Gastrocnemius medialis (tissue), 4 donors: ENCODE measurements around the gene TBR1. TPM values are rescaled to one million over a fixed set of nuclear protein-coding genes. Genes with fewer than 3 reads are reported as not detected.

Source experiments
- ATAC-seq, 2 donors: fragments of 150-250 bp; one replicate each; pipeline ENCODE4 v1.9.1; 2016
- DNase-seq, 2 donors: peaks; one replicate each; pipeline ENCODE4 v3.0.0-alpha.2; 2019
- H3K27ac ChIP-seq, 4 donors: fragments of 200-600 bp; sonication (generic); 1 replicate in 1 of 4; 2 replicates in 3 of 4; pipeline ENCODE4 v1.5.1; 2016 to 2018; ENCODE audit warnings: mild to moderate bottlenecking in 2 of 4, moderate library complexity in 1 of 4
- H3K27me3 ChIP-seq, 3 donors: fragments of 200-600 bp; sonication (generic) in 2 of 3; 1 replicate in 1 of 3; 2 replicates in 2 of 3; pipeline versions ENCODE4 v1.5.1 to v1.6.0; 2016 to 2019; ENCODE audit warnings: mild to moderate bottlenecking in 1 of 3, moderate library complexity in 1 of 3
- H3K36me3 ChIP-seq, 2 donors: fragments of 200-600 bp; sonication (generic) in 1 of 2; one replicate each; pipeline ENCODE4 v1.5.1; 2017 to 2018
- H3K4me1 ChIP-seq, 2 donors: fragments of 200-600 bp; sonication (generic) in 1 of 2; one replicate each; pipeline ENCODE4 v1.5.1; 2016 to 2017; ENCODE audit warnings: mild to moderate bottlenecking in 2 of 2
- H3K4me3 ChIP-seq, 4 donors: fragments of 200-600 bp; sonication (generic) in 3 of 4; 1 replicate in 1 of 4; 2 replicates in 3 of 4; pipeline ENCODE4 v1.5.1; 2016 to 2019; ENCODE audit warnings: mild to moderate bottlenecking in 2 of 4
- H3K9me3 ChIP-seq, 3 donors: fragments of 200-600 bp; sonication (generic) in 2 of 3; 1 replicate in 1 of 3; 2 replicates in 2 of 3; pipeline ENCODE4 v1.5.1; 2016 to 2019
- POLR2A ChIP-seq, 2 donors: fragments of 450-650 bp; IDR thresholded peaks; one replicate each; pipeline ENCODE4 v1.6.1; 2017; ENCODE audit warnings: antibody characterized with exemption in 2 of 2, mild to moderate bottlenecking in 2 of 2, moderate library complexity in 2 of 2
- in situ Hi-C, 4 donors: fragments of 200-750 bp; cut with MboI; loops; one replicate each; pipeline versions ENCODE4 v1.15.0 to v1.8.0; 2017; ENCODE audit warnings: low sequenced_read_pairs in 4 of 4
- intact Hi-C: fragments of 100-400 bp; cut with DNase I; formaldehyde crosslinking; loops from one replicate; pipeline ENCODE4 v1.15.1; 2023; ENCODE audit warnings: low total_unique reads
- total RNA-seq, 4 donors: library from RNA; depleted of rRNA; stranded (reverse); fragments of >200 nt; gene quantifications; one replicate each; pipeline versions ENCODE4 v1.1.0 to v1.2.3, GENCODE V29; 2016
- TF ChIP-seq, protein P1 (sequence below), 5 experiments: fragments of 450-650 bp in 3 of 5; fragments of 200-600 bp in 2 of 5; sonication (generic) in 2 of 5; IDR thresholded peaks in 4 of 5; conservative IDR thresholded peaks in 1 of 5; 1 replicate in 4 of 5; 2 replicates in 1 of 5; pipeline ENCODE4 v1.5.1; 2016 to 2019; ENCODE audit warnings: antibody characterized with exemption in 5 of 5, mild to moderate bottlenecking in 3 of 5, moderate library complexity in 3 of 5

Gene TBR1
- total RNA-seq, 4 donors from 2014 or later: not detected

GRCh38 chr2:161434118-161434517 is 18.0 kb downstream of the TBR1 start:
- DNase-seq (no peak), ATAC-seq (no peak)
- no peak overlapping the region for H3K4me3 ChIP-seq
- no peaks in the 10 kb centered on the region for H3K36me3 ChIP-seq
- in situ Hi-C loops: no loop called here
- no peak overlapping the region for H3K27ac ChIP-seq
- intact Hi-C loops: no loop called here
- TF ChIP-seq, protein P1, sequence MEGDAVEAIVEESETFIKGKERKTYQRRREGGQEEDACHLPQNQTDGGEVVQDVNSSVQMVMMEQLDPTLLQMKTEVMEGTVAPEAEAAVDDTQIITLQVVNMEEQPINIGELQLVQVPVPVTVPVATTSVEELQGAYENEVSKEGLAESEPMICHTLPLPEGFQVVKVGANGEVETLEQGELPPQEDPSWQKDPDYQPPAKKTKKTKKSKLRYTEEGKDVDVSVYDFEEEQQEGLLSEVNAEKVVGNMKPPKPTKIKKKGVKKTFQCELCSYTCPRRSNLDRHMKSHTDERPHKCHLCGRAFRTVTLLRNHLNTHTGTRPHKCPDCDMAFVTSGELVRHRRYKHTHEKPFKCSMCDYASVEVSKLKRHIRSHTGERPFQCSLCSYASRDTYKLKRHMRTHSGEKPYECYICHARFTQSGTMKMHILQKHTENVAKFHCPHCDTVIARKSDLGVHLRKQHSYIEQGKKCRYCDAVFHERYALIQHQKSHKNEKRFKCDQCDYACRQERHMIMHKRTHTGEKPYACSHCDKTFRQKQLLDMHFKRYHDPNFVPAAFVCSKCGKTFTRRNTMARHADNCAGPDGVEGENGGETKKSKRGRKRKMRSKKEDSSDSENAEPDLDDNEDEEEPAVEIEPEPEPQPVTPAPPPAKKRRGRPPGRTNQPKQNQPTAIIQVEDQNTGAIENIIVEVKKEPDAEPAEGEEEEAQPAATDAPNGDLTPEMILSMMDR (IDR thresholded peaks at IDR 0.05 in 4 of 5, conservative IDR thresholded peaks at IDR 0.05 in 1 of 5): no peak
- TF ChIP-seq POLR2A (IDR thresholded peaks at IDR 0.05): no peak
- H3K9me3 ChIP-seq: peaks cover 0 to 6% (median 0%) of the 10 kb centered on the region in 3 donors
- H3K27me3 ChIP-seq: peaks cover 4 to 25% (median 21%) of the 10 kb centered on the region in 3 donors
- no peaks in the 10 kb centered on the region for H3K4me1 ChIP-seq

- TF ChIP-seq, protein P1 (IDR thresholded peaks at IDR 0.05 in 4 of 5, conservative IDR thresholded peaks at IDR 0.05 in 1 of 5): no peak
- TF ChIP-seq POLR2A (IDR thresholded peaks at IDR 0.05): no peak
- no peaks in the 10 kb centered on the region for H3K36me3 ChIP-seq
- intact Hi-C loops: no loop called here
- no peak overlapping the region for H3K4me3 ChIP-seq
- no peak for ATAC-seq
- no peak for DNase-seq
- H3K9me3 ChIP-seq: peaks cover 0 to 6% (median 0%) of the 10 kb centered on the region in 3 donors
- H3K4me1 ChIP-seq: no peaks in the 10 kb centered on the region
- in situ Hi-C loops: no loop called here
- no peak overlapping the region for H3K27ac ChIP-seq
- peaks cover 0 to 15% (median 13%) of the 10 kb centered on the region in 3 donors for H3K27me3 ChIP-seq
Observed at GRCh38 chr2:161436411-161436810, 20.3 kb downstream of the TBR1 start.

GRCh38 chr2:161438598-161438997 is 22.5 kb downstream of the TBR1 start:
- in situ Hi-C loops: no loop called here
- intact Hi-C loops: no loop called here

GRCh38 chr2:161445097-161445496 is 29.0 kb downstream of the TBR1 start:
- no peak for DNase-seq
- no peaks in the 10 kb centered on the region for H3K27me3 ChIP-seq

More at GRCh38 chr2:161438598-161438997, 22.5 kb downstream of the TBR1 start:
- H3K27me3 ChIP-seq: peaks cover 0 to 12% (median 3%) of the 10 kb centered on the region in 3 donors
- H3K4me1 ChIP-seq: no peaks in the 10 kb centered on the region
- DNase-seq: no peak
- H3K27ac ChIP-seq: no peak overlapping the region
- ATAC-seq: no peak
- H3K36me3 ChIP-seq: no peaks in the 10 kb centered on the region
- no peak overlapping the region for H3K4me3 ChIP-seq
- H3K9me3 ChIP-seq: peaks cover 0 to 6% (median 0%) of the 10 kb centered on the region in 3 donors
- TF ChIP-seq, protein P1 (IDR thresholded peaks at IDR 0.05 in 4 of 5, conservative IDR thresholded peaks at IDR 0.05 in 1 of 5): no peak
- TF ChIP-seq POLR2A (IDR thresholded peaks at IDR 0.05): no peak

More at GRCh38 chr2:161445097-161445496, 29.0 kb downstream of the TBR1 start:
- intact Hi-C loops (no loop called here), in situ Hi-C loops (no loop called here)
- TF ChIP-seq, protein P1 (IDR thresholded peaks at IDR 0.05 in 4 of 5, conservative IDR thresholded peaks at IDR 0.05 in 1 of 5): no peak
- no peak for TF ChIP-seq POLR2A (IDR thresholded peaks at IDR 0.05)
- Histone ChIP-seq H3K27ac (no peak overlapping the region), H3K36me3 (no peaks in the 10 kb centered on the region), H3K4me1 (no peaks in the 10 kb centered on the region), H3K4me3 (no peak overlapping the region), H3K9me3 (no peaks in the 10 kb centered on the region)
- no peak for ATAC-seq
